HepG2 (cell line): ENCODE results near the gene ERVMER34-1. TPM values are rescaled to one million over a fixed set of nuclear protein-coding genes. Genes with fewer than 3 reads are reported as not detected.

Experiments used
- ATAC-seq: fragments of 200-7000 bp; cut with Tn5 transposase; 3 replicates; pipeline ENCODE4 v1.9.1; 2020; ENCODE audit warnings: mild to moderate bottlenecking, moderate library complexity
- BruUV-seq: library from RNA; stranded (reverse); fragments of 400-500 nt; replicated peaks from 2 replicates; lab custom pipeline; 2021; lab: Mats Ljungman, UMichigan
- CTCF ChIA-PET: fragments of 300-600 bp; formaldehyde crosslinking; extraction: SDS; loops from one replicate; lab custom pipeline; 2021; ENCODE audit warnings: low total read pairs, inconsistent platforms, low intra/inter-chr PET ratio; lab: Yijun Ruan, JAX
- POLR2A ChIA-PET: fragments of 350-600 bp; sonication (Branson Sonifier 250); formaldehyde crosslinking; loops from one replicate; lab custom pipeline; 2020; ENCODE audit warnings: antibody characterized with exemption, inconsistent platforms; lab: Yijun Ruan, JAX
- DNase-seq: peaks from one replicate; pipeline ENCODE4 v3.0.0-alpha.2; 2015; ENCODE audit warnings: low spot score
- FAIRE-seq: peaks from 3 replicates; lab custom pipeline; 2011; peaks lifted over from hg19 to GRCh38; lab: Jason Lieb, UNC
- H2AFZ ChIP-seq: one replicate; pipeline ENCODE4 v1.6.1; 2011; ENCODE audit warnings: low read length, inconsistent platforms
- H3K27ac ChIP-seq: fragments of 300-600 bp; 3 replicates; pipeline ENCODE4 v1.8.0; 2011; ENCODE audit warnings: mixed run types, mild to moderate bottlenecking, mixed read lengths, low read length, inconsistent platforms; ENCODE audit not compliant: insufficient read depth; ENCODE audit errors: extremely low read length
- H3K27me3 ChIP-seq, 2 experiments: fragments of 200-600 bp in 1 of 2; 2 replicates in 1 of 2; 3 replicates in 1 of 2; pipeline versions ENCODE4 v1.6.0 to v1.8.0; 2011; ENCODE audit warnings: low read length in 2 of 2, mild to moderate bottlenecking in 2 of 2, moderate library complexity in 2 of 2, inconsistent platforms in 1 of 2; ENCODE audit not compliant: insufficient read depth in 2 of 2, control insufficient read depth in 1 of 2
- H3K36me3 ChIP-seq, 2 experiments: fragments of 200-600 bp in 1 of 2; replicated peaks in 1 of 2; 2 replicates in 1 of 2; 3 replicates in 1 of 2; pipeline versions ENCODE4 v1.5.1 to v1.8.0; 2011; ENCODE audit warnings: low read length in 2 of 2, inconsistent platforms in 1 of 2; ENCODE audit not compliant: insufficient read depth in 2 of 2, control insufficient read depth in 1 of 2
- H3K4me1 ChIP-seq: 2 replicates; pipeline ENCODE4 v1.5.1; 2012; ENCODE audit warnings: low read length, inconsistent platforms; ENCODE audit not compliant: insufficient read depth
- H3K4me2 ChIP-seq: 2 replicates; pipeline ENCODE4 v1.6.0; 2011; ENCODE audit warnings: low read depth, low read length, inconsistent platforms
- H3K4me3 ChIP-seq, 3 experiments: fragments of 200-600 bp in 1 of 3; sonication (generic), shearing (Covaris generic) in 1 of 3; replicated peaks in 1 of 3; 2 replicates each; pipeline ENCODE4 v1.5.1; 2011 to 2016; ENCODE audit warnings: low read length in 3 of 3, inconsistent platforms in 2 of 3, low read depth in 2 of 3, mild to moderate bottlenecking in 2 of 3, control low read depth in 1 of 3, mixed read lengths in 1 of 3; ENCODE audit not compliant: insufficient read depth in 1 of 3
- H3K79me2 ChIP-seq: one replicate; pipeline ENCODE4 v1.6.1; 2011; ENCODE audit warnings: low read length, inconsistent platforms; ENCODE audit not compliant: insufficient read depth
- H3K9ac ChIP-seq: 2 replicates; pipeline ENCODE4 v1.6.0; 2011; ENCODE audit warnings: mild to moderate bottlenecking, low read depth, low read length, inconsistent platforms; ENCODE audit not compliant: insufficient read depth
- H3K9me3 ChIP-seq: 2 replicates; pipeline ENCODE4 v1.5.1; 2012; ENCODE audit warnings: mild to moderate bottlenecking, low read length
- H4K20me1 ChIP-seq: 2 replicates; pipeline ENCODE4 v1.6.0; 2011; ENCODE audit warnings: inconsistent platforms, mild to moderate bottlenecking, low read length, moderate library complexity; ENCODE audit not compliant: insufficient read depth
- BCL6 ChIP-seq: IDR thresholded peaks from 2 replicates; pipeline ENCODE4 v1.6.1; 2016; ENCODE audit warnings: missing genetic modification reagents, missing compliant biosample characterization
- CEBPB ChIP-seq: IDR thresholded peaks from 2 replicates; pipeline ENCODE4 v1.6.1; 2011; ENCODE audit warnings: low read depth, low read length, improper control_type of control experiment, borderline replicate concordance
- FLYWCH1 ChIP-seq: sonication (generic); formaldehyde crosslinking; IDR thresholded peaks from 2 replicates; pipeline ENCODE4 v1.8.1; 2023; ENCODE audit warnings: mild to moderate bottlenecking, missing genetic modification reagents
- FOXO4 ChIP-seq: sonication (generic); formaldehyde crosslinking; conservative IDR thresholded peaks from 2 replicates; pipeline ENCODE4 v1.8.1; 2023; ENCODE audit warnings: missing genetic modification reagents
- KAT2B ChIP-seq: fragments of 150-350 bp; IDR thresholded peaks from 2 replicates; pipeline ENCODE4 v1.6.1; 2014; ENCODE audit warnings: low read depth, low read length, borderline replicate concordance
- KDM2A ChIP-seq: sonication (generic); formaldehyde crosslinking; IDR thresholded peaks from 2 replicates; pipeline ENCODE4 v1.4.0; 2020; ENCODE audit warnings: low read depth, missing genetic modification reagents, borderline replicate concordance
- SAP130 ChIP-seq: IDR thresholded peaks from 2 replicates; pipeline ENCODE4 v1.6.1; 2016; ENCODE audit warnings: low read depth
- SMAD1 ChIP-seq: sonication (generic); formaldehyde crosslinking; IDR thresholded peaks from 2 replicates; pipeline ENCODE4 v1.4.0; 2020; ENCODE audit warnings: missing genetic modification reagents, low read depth, mild to moderate bottlenecking, borderline replicate concordance
- SRY ChIP-seq: sonication (generic); formaldehyde crosslinking; IDR thresholded peaks from 2 replicates; pipeline ENCODE4 v1.8.0; 2022; ENCODE audit warnings: mild to moderate bottlenecking, missing genetic modification reagents
- ZNF317 ChIP-seq: sonication (generic); formaldehyde crosslinking; IDR thresholded peaks from 2 replicates; pipeline ENCODE4 v1.5.0; 2020; ENCODE audit warnings: mild to moderate bottlenecking, missing genetic modification reagents
- ZNF335 ChIP-seq: sonication (generic); formaldehyde crosslinking; IDR thresholded peaks from 2 replicates; pipeline ENCODE4 v1.4.0; 2020; ENCODE audit warnings: missing genetic modification reagents
- WGBS: methylation state at CpG from one replicate; pipeline ENCODE4 v1.1.6; 2017; ENCODE audit warnings: low lambda C conversion rate; 5-methylcytosine and 5-hydroxymethylcytosine counted together
- in situ Hi-C: cut with HindIII; loops from 2 replicates; pipeline ENCODE4 v1.10.0; 2017; ENCODE audit warnings: low pct_unique_long_range_greater_than_20kb; ENCODE audit not compliant: extremely low pct_ligation_motif_present
- intact Hi-C: fragments of 100-400 bp; cut with micrococcal nuclease; formaldehyde crosslinking; loops from one replicate; pipeline ENCODE4 v1.10.0; 2022; ENCODE audit not compliant: unreplicated experiment
- polyA plus RNA-seq, 8 experiments: library from polyadenylated mRNA; depleted of rRNA in 3 of 8; stranded (reverse) in 7 of 8; unstranded in 1 of 8; fragments of >200 nt; fragmentation: Illumina TruSeq in 4 of 8; extraction: Trizol in 4 of 8; gene quantifications; 2 replicates each; pipeline versions ENCODE4 v1.2.1 to v1.2.3, GENCODE V29; 2011 to 2016; ENCODE audit warnings: low read depth in 4 of 8, missing spikeins in 1 of 8, mixed read lengths in 1 of 8; ENCODE audit not compliant: insufficient read depth in 1 of 8
- total RNA-seq, 5 experiments: library from RNA; depleted of rRNA; stranded (reverse); fragments of >200 nt; fragmentation: Illumina TruSeq; extraction: Trizol; gene quantifications; 2 replicates each; pipeline ENCODE4 v1.2.3, GENCODE V29; 2016; ENCODE audit warnings: low read depth in 1 of 5
- TF ChIP-seq, protein P1 (sequence below): fragments of 450-650 bp; IDR thresholded peaks from 2 replicates; pipeline ENCODE4 v1.6.1; 2017; ENCODE audit warnings: mild to moderate bottlenecking
- TF ChIP-seq, protein P2 (sequence below): IDR thresholded peaks from 2 replicates; pipeline ENCODE4 v1.6.1; 2018; ENCODE audit warnings: missing genetic modification reagents

The ERVMER34-1 gene
- total and polyA plus RNA-seq, 2 of the 13 experiments (the other 11 are each of a cell fraction or from before 2014, with no cell fraction given): 0.04 to 0.35 TPM

- intact Hi-C loops: no loop called here
- Histone ChIP-seq H3K4me2 (no peak overlapping the region), H3K79me2 (no peaks in the 10 kb centered on the region), H3K4me3 (no peak overlapping the region), H2AFZ (no peak overlapping the region), H4K20me1 (no peaks in the 10 kb centered on the region), H3K4me1 (no peaks in the 10 kb centered on the region), H3K27me3 (no peaks in the 10 kb centered on the region), H3K9me3 (no peaks in the 10 kb centered on the region), H3K27ac (no peak overlapping the region), H3K36me3 (no peaks in the 10 kb centered on the region), H3K9ac (no peak overlapping the region)
- no peak for ATAC-seq
- 6% methylated on average over 3 of the region's 3 CpGs for WGBS
- ChIA-PET POLR2A (interaction anchor here (1.3 to 2.3 kb wide), 2 partner anchors 8 to 15 kb away, joined by 5 to 13 read pairs; no protein-coding TSS in a partner anchor), CTCF (no interaction called here)
- in situ Hi-C loops: no loop called here
- TF ChIP-seq FLYWCH1 (CRISPR knock-in tag): no peak
- TF ChIP-seq, protein P1, sequence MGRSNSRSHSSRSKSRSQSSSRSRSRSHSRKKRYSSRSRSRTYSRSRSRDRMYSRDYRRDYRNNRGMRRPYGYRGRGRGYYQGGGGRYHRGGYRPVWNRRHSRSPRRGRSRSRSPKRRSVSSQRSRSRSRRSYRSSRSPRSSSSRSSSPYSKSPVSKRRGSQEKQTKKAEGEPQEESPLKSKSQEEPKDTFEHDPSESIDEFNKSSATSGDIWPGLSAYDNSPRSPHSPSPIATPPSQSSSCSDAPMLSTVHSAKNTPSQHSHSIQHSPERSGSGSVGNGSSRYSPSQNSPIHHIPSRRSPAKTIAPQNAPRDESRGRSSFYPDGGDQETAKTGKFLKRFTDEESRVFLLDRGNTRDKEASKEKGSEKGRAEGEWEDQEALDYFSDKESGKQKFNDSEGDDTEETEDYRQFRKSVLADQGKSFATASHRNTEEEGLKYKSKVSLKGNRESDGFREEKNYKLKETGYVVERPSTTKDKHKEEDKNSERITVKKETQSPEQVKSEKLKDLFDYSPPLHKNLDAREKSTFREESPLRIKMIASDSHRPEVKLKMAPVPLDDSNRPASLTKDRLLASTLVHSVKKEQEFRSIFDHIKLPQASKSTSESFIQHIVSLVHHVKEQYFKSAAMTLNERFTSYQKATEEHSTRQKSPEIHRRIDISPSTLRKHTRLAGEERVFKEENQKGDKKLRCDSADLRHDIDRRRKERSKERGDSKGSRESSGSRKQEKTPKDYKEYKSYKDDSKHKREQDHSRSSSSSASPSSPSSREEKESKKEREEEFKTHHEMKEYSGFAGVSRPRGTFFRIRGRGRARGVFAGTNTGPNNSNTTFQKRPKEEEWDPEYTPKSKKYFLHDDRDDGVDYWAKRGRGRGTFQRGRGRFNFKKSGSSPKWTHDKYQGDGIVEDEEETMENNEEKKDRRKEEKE: no peak
- no peak for TF ChIP-seq ZNF317 (CRISPR knock-in tag)
- no peak for TF ChIP-seq KAT2B
- no peak for TF ChIP-seq SAP130 (CRISPR knock-in tag)
- no peak for TF ChIP-seq CEBPB
- TF ChIP-seq ZNF335 (CRISPR knock-in tag): no peak
- TF ChIP-seq BCL6 (CRISPR knock-in tag): no peak
- no peak for TF ChIP-seq SRY (CRISPR knock-in tag)
- no peak for TF ChIP-seq SMAD1
- TF ChIP-seq, protein P2, sequence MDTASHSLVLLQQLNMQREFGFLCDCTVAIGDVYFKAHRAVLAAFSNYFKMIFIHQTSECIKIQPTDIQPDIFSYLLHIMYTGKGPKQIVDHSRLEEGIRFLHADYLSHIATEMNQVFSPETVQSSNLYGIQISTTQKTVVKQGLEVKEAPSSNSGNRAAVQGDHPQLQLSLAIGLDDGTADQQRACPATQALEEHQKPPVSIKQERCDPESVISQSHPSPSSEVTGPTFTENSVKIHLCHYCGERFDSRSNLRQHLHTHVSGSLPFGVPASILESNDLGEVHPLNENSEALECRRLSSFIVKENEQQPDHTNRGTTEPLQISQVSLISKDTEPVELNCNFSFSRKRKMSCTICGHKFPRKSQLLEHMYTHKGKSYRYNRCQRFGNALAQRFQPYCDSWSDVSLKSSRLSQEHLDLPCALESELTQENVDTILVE (CRISPR knock-in tag): no peak
- no peak for TF ChIP-seq KDM2A
- TF ChIP-seq FOXO4 (CRISPR knock-in tag): no peak
- no TSS peak for BruUV-seq
- FAIRE-seq: no peak
- DNase-seq: no peak
These were observed 24.2 kb downstream of the ERVMER34-1 start for GRCh38 chr4:52726826-52727580.
